HCT116 (cell line): ENCODE measurements around the gene DIS3L2. TPM values are rescaled to one million over a fixed set of nuclear protein-coding genes. Genes with fewer than 3 reads are reported as not detected.
"Not testable (repeated sequence)": the region's sequence is repeated elsewhere in the genome, so short reads cannot be mapped to it uniquely, and the experiment has no call there.

Experiments used
- ATAC-seq: fragments of 200-7000 bp; cut with Tn5 transposase; 2 replicates; pipeline ENCODE4 v1.9.1; 2020; ENCODE audit warnings: mild to moderate bottlenecking, moderate library complexity
- BruUV-seq: library from RNA; stranded (reverse); fragments of 400-500 nt; replicated peaks from 2 replicates; lab custom pipeline; 2021; lab: Mats Ljungman, UMichigan
- CTCF ChIA-PET: fragments of 300-600 bp; sonication (Branson Sonifier 250); formaldehyde crosslinking; loops from one replicate; lab custom pipeline; 2021; ENCODE audit warnings: antibody characterized with exemption; lab: Charles Lee
- POLR2A ChIA-PET: fragments of 300-600, 350-600 bp; sonication (Branson Sonifier 250); formaldehyde crosslinking; loops from one replicate; lab custom pipeline; 2021; ENCODE audit warnings: antibody characterized with exemption; lab: Charles Lee
- RAD21 ChIA-PET, 2 experiments: fragments of 300-600 bp; sonication (Branson Sonifier 250); formaldehyde crosslinking; loops; one replicate each; lab custom pipeline; 2023; ENCODE audit warnings: low total read pairs in 2 of 2; ENCODE audit not compliant: uncharacterized antibody in 2 of 2, unreplicated experiment in 2 of 2, low non-redundant PET in 1 of 2; lab: Charles Lee
- DNase-seq: peaks from one replicate; pipeline ENCODE4 v3.0.0-alpha.2; 2010; ENCODE audit warnings: low read depth, low spot score
- H2AFZ ChIP-seq: fragments of 200-600 bp; shearing (Covaris generic), sonication (generic); 2 replicates; pipeline ENCODE4 v1.6.1; 2017; ENCODE audit warnings: low read depth, mixed run types, mixed read lengths, antibody characterized with exemption, low read length; ENCODE audit not compliant: poor library complexity, severe bottlenecking
- H3K27ac ChIP-seq: 2 replicates; pipeline ENCODE4 v1.5.1; 2012; ENCODE audit warnings: low read depth, low read length
- H3K27me3 ChIP-seq: fragments of 200-600 bp; sonication (generic); 2 replicates; pipeline ENCODE4 v1.6.1; 2016; ENCODE audit warnings: mixed run types, low read length, mixed read lengths; ENCODE audit not compliant: insufficient read depth
- H3K36me3 ChIP-seq, 2 experiments: fragments of 200-500 bp in 1 of 2; fragments of 200-600 bp in 1 of 2; sonication (Bioruptor generic) in 1 of 2; sonication (generic) in 1 of 2; 2 replicates each; pipeline versions ENCODE4 v1.5.1 to v1.6.1; 2014 to 2016; ENCODE audit warnings: low read length in 2 of 2, inconsistent platforms in 1 of 2, mixed read lengths in 1 of 2, mixed run types in 1 of 2; ENCODE audit not compliant: insufficient read depth in 2 of 2, control insufficient read depth in 1 of 2
- H3K4me1 ChIP-seq, 2 experiments: fragments of 200-600 bp in 1 of 2; sonication (generic) in 1 of 2; 2 replicates each; pipeline versions ENCODE4 v1.5.1 to v1.6.1; 2012 to 2017; ENCODE audit warnings: low read length in 2 of 2, inconsistent platforms in 1 of 2, mild to moderate bottlenecking in 1 of 2, mixed read lengths in 1 of 2, mixed run types in 1 of 2, moderate library complexity in 1 of 2; ENCODE audit not compliant: insufficient read depth in 2 of 2, control insufficient read depth in 1 of 2
- H3K4me2 ChIP-seq: fragments of 200-600 bp; sonication (generic); 2 replicates; pipeline ENCODE4 v1.6.1; 2017; ENCODE audit warnings: mixed run types, low read length, mixed read lengths
- H3K4me3 ChIP-seq, 2 experiments: fragments of 200-600 bp in 1 of 2; sonication (generic) in 1 of 2; replicated peaks in 1 of 2; 2 replicates each; pipeline ENCODE4 v1.5.1; 2011 to 2016; ENCODE audit warnings: low read length in 2 of 2, control low read depth in 1 of 2, low read depth in 1 of 2, mild to moderate bottlenecking in 1 of 2, mixed read lengths in 1 of 2, mixed run types in 1 of 2
- H3K79me2 ChIP-seq: fragments of 200-600 bp; sonication (generic); 2 replicates; pipeline ENCODE4 v1.6.1; 2017; ENCODE audit warnings: mild to moderate bottlenecking, mixed run types, low read length, moderate library complexity, mixed read lengths; ENCODE audit not compliant: insufficient read depth
- H3K9ac ChIP-seq: fragments of 200-600 bp; sonication (generic); 2 replicates; pipeline ENCODE4 v1.6.1; 2016; ENCODE audit warnings: low read length, mixed read lengths
- H3K9me2 ChIP-seq: fragments of 200-600 bp; sonication (generic), shearing (Covaris generic); 2 replicates; pipeline ENCODE4 v1.6.1; 2017; ENCODE audit warnings: mixed run types, mild to moderate bottlenecking, moderate library complexity; ENCODE audit not compliant: insufficient read depth
- H3K9me3 ChIP-seq, 2 experiments: fragments of 200-500 bp in 1 of 2; fragments of 200-600 bp in 1 of 2; sonication (Bioruptor generic) in 1 of 2; sonication (generic) in 1 of 2; 2 replicates each; pipeline ENCODE4 v1.6.1; 2014 to 2017; ENCODE audit warnings: low read length in 2 of 2, mixed read lengths in 2 of 2, inconsistent platforms in 1 of 2, low read depth in 1 of 2, mild to moderate bottlenecking in 1 of 2, mixed run types in 1 of 2, moderate library complexity in 1 of 2; ENCODE audit not compliant: control insufficient read depth in 1 of 2, insufficient read depth in 1 of 2
- H4K20me1 ChIP-seq: fragments of 200-600 bp; sonication (generic), shearing (Covaris generic); 2 replicates; pipeline ENCODE4 v1.6.1; 2017; ENCODE audit warnings: mixed run types, mild to moderate bottlenecking, moderate library complexity; ENCODE audit not compliant: insufficient read depth
- CEBPB ChIP-seq: IDR thresholded peaks from 2 replicates; pipeline ENCODE4 v1.6.1; 2012; ENCODE audit warnings: low read depth
- EZH2phosphoT487 ChIP-seq: fragments of 200-600 bp; IDR thresholded peaks from 2 replicates; pipeline ENCODE4 v1.6.1; 2018; ENCODE audit warnings: antibody characterized with exemption, borderline replicate concordance
- FOSL1 ChIP-seq: IDR thresholded peaks from 2 replicates; pipeline ENCODE4 v1.6.1; 2012; ENCODE audit warnings: low read depth
- POLR2A ChIP-seq: IDR thresholded peaks from 2 replicates; pipeline ENCODE4 v1.7.0; 2011; ENCODE audit warnings: borderline replicate concordance; ENCODE audit not compliant: insufficient read depth, insufficient read length; ENCODE audit errors: extremely low read depth
- POLR2AphosphoS5 ChIP-seq: IDR thresholded peaks from 2 replicates; pipeline ENCODE4 v1.6.1; 2011; ENCODE audit warnings: mild to moderate bottlenecking, low read depth, low read length, moderate library complexity
- TCF7L2 ChIP-seq: IDR thresholded peaks from 2 replicates; pipeline ENCODE4 v1.7.0; 2011; ENCODE audit warnings: borderline replicate concordance, inconsistent platforms; ENCODE audit not compliant: insufficient read depth, insufficient read length; ENCODE audit errors: extremely low read depth
- YY1 ChIP-seq: IDR thresholded peaks from 2 replicates; pipeline ENCODE4 v1.6.1; 2011; ENCODE audit warnings: low read length, low read depth, moderate library complexity, mild to moderate bottlenecking; ENCODE audit not compliant: insufficient replicate concordance; ENCODE audit errors: extremely low read depth
- ZNF274 ChIP-seq: fragments of 200-500 bp; sonication (Bioruptor generic); IDR thresholded peaks from 2 replicates; pipeline ENCODE4 v1.6.1; 2014; ENCODE audit warnings: mild to moderate bottlenecking, low read depth, low read length, inconsistent platforms
- intact Hi-C: fragments of 100-400 bp; cut with micrococcal nuclease; formaldehyde crosslinking; loops from 2 replicates; pipeline ENCODE4 v1.10.0; 2022
- total RNA-seq: library from RNA; stranded (reverse); gene quantifications from one replicate; pipeline ENCODE4 v1.2.1, GENCODE V29; 2021; ENCODE audit not compliant: unreplicated experiment
- TF ChIP-seq, protein P1 (sequence below): IDR thresholded peaks from 2 replicates; pipeline ENCODE4 v1.6.1; 2012
- TF ChIP-seq, protein P2 (sequence below): IDR thresholded peaks from 2 replicates; pipeline ENCODE4 v1.6.1; 2012
- TF ChIP-seq, protein P3 (sequence below): IDR thresholded peaks from 2 replicates; pipeline ENCODE4 v1.6.1; 2011; ENCODE audit warnings: mild to moderate bottlenecking, low read length, moderate library complexity; ENCODE audit not compliant: insufficient replicate concordance; ENCODE audit errors: extremely low read depth

Gene DIS3L2
- total RNA-seq, 1 experiment from 2014 or later: 42.5 TPM

DNA sequence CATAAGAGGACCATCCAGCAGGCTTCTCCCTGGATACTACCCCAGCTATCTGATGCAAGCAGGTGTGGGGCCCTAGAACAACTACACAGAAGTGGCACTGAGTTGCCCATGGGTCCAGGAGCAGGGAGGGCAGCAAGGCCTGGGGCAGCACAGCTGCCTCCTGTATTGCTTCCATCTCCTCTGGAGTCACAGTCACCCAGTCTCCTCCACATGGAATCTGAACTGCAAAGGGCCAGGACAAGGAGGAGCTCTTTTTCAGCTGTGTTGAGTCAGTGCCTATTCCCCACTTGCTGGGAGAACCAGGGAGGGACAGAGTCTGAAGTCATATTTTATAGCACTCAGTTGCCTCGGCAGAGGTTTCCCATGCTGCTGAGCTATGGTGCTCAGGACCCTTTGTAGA is 349.2 kb downstream of the DIS3L2 start (continued):
- TF ChIP-seq YY1 (no peak), EZH2phosphoT487 (no peak)

DNA sequence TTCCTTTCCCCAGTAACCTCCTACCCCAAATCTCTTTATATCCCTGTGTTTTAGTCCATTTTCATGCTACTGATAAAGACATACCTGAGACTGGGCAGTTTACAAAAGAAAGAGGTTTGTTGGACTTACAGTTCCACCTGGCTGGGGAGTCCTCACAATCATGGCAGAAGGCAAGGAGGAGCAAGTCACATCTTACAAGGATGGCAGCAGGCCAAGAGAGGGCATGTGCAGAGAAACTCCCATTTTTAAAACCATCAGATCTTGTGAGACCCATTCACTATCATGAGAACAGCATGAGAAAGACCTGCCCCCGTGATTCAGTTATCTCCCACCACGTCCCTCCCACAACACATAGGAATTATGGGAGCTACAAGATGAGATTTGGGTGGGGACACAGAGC is 352.1 kb downstream of the DIS3L2 start:
- ATAC-seq, RAD21 ChIA-PET, H3K4me2 ChIP-seq, POLR2A ChIA-PET, H3K79me2 ChIP-seq, intact Hi-C loops, H3K27ac ChIP-seq, CTCF ChIA-PET, H4K20me1 ChIP-seq, H3K4me3 ChIP-seq, H3K9me3 ChIP-seq, DNase-seq, H2AFZ ChIP-seq, H3K9me2 ChIP-seq, BruUV-seq, H3K4me1 ChIP-seq, H3K9ac ChIP-seq, H3K27me3 ChIP-seq, H3K36me3 ChIP-seq: not testable (repeated sequence)

DNA sequence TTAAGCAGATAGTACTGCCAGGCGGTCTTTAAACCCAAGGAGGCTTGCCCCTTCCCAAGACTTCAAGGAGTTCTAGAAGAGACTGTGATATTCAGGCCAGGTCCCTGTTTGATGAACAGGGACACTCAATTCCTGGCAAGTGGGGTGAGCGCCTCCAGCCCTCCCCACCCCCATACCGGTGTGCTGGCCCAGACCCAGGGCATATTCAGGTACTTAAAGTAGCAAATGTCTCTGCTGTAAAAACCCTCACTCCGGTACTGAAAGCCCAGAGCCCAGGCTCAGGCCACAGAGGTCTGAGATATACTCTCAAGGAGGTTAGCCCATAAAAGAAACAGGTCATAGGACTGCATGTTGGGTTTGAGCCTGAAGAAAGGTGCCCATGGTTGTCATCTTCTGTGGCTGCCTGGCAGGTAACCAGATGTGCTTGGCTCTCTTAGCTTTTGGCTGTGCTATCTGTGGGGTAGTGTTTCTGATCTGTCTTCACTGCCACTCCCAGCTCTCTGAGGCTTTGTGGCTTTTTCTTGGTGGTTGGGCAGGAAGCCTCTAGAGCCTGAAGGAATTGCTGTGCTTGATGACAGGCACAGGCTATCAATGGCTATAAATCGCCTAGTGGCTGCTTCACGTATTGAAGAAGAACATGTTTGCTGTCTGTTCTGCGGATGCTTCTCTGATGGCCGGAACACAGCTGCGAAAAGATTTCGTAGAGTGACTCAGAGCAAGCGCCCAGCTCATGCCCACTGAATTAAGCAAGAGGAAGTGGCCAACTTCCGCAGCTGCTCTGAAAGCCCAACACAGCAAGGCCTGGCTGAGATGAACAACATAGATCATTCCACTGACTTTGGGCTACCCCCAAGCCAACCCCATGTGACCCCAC is 353.8 kb downstream of the DIS3L2 start:
- Histone ChIP-seq H3K9me3 (peaks cover 0 to 4% of the 10 kb centered on the region in 2 experiments; a peak in 1 of 4 replicates), H3K4me3 (no peak overlapping the region), H2AFZ (no peak overlapping the region), H3K9me2 (no peaks in the 10 kb centered on the region), H3K4me1 (no peaks in the 10 kb centered on the region), H4K20me1 (no peaks in the 10 kb centered on the region), H3K36me3 (no peaks in the 10 kb centered on the region), H3K27me3 (no peaks in the 10 kb centered on the region), H3K9ac (no peak overlapping the region), H3K27ac (no peak overlapping the region), H3K4me2 (no peak overlapping the region), H3K79me2 (no peaks in the 10 kb centered on the region)
- intact Hi-C loops: no loop called here
- ATAC-seq (no peak), DNase-seq (no peak)
- ChIA-PET POLR2A (no interaction called here), CTCF (interaction anchor here (1.2 kb wide), 1 partner anchor 23 kb away, joined by 3 read pairs; no protein-coding TSS in a partner anchor), RAD21 (no interaction called here)
- TF ChIP-seq FOSL1 (no peak), TCF7L2 (no peak), EZH2phosphoT487 (no peak), YY1 (no peak), POLR2A (no peak), CEBPB (no peak), POLR2AphosphoS5 (no peak), ZNF274 (no peak)
- TF ChIP-seq, protein P1, sequence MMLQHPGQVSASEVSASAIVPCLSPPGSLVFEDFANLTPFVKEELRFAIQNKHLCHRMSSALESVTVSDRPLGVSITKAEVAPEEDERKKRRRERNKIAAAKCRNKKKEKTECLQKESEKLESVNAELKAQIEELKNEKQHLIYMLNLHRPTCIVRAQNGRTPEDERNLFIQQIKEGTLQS: no peak
- TF ChIP-seq, protein P2, sequence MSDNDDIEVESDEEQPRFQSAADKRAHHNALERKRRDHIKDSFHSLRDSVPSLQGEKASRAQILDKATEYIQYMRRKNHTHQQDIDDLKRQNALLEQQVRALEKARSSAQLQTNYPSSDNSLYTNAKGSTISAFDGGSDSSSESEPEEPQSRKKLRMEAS: no peak
- TF ChIP-seq, protein P3, sequence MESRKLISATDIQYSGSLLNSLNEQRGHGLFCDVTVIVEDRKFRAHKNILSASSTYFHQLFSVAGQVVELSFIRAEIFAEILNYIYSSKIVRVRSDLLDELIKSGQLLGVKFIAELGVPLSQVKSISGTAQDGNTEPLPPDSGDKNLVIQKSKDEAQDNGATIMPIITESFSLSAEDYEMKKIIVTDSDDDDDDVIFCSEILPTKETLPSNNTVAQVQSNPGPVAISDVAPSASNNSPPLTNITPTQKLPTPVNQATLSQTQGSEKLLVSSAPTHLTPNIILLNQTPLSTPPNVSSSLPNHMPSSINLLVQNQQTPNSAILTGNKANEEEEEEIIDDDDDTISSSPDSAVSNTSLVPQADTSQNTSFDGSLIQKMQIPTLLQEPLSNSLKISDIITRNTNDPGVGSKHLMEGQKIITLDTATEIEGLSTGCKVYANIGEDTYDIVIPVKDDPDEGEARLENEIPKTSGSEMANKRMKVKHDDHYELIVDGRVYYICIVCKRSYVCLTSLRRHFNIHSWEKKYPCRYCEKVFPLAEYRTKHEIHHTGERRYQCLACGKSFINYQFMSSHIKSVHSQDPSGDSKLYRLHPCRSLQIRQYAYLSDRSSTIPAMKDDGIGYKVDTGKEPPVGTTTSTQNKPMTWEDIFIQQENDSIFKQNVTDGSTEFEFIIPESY: no peak
- BruUV-seq: no TSS peak
